Ascending aorta (tissue), 2 donors: ENCODE measurements around the gene ARHGAP26. TPM values are rescaled to one million over a fixed set of nuclear protein-coding genes. Genes with fewer than 3 reads are reported as not detected.

ENCODE experiments used
- DNase-seq, 2 donors: peaks; one replicate each; pipeline ENCODE4 v3.0.0-alpha.2; 2019; ENCODE audit warnings: low spot score in 2 of 2
- H3K27ac ChIP-seq, 2 donors: fragments of 200-600 bp; sonication (generic); one replicate each; pipeline ENCODE4 v1.5.1; 2016 to 2017; ENCODE audit warnings: mild to moderate bottlenecking in 1 of 2
- H3K27me3 ChIP-seq: fragments of 200-600 bp; sonication (generic); one replicate; pipeline ENCODE4 v1.5.1; 2017
- H3K36me3 ChIP-seq, 2 donors: fragments of 200-600 bp; sonication (generic); one replicate each; pipeline ENCODE4 v1.5.1; 2016
- H3K4me1 ChIP-seq, 2 donors: fragments of 200-600 bp; sonication (generic); one replicate each; pipeline ENCODE4 v1.5.1; 2016 to 2017; ENCODE audit warnings: mild to moderate bottlenecking in 1 of 2
- H3K4me3 ChIP-seq, 2 donors: fragments of 200-600 bp; sonication (generic); one replicate each; pipeline ENCODE4 v1.5.1; 2016 to 2017; ENCODE audit warnings: mild to moderate bottlenecking in 1 of 2
- H3K9me3 ChIP-seq, 2 donors: fragments of 200-600 bp; sonication (generic); one replicate each; pipeline ENCODE4 v1.5.1; 2016
- intact Hi-C: fragments of 100-400 bp; cut with DNase I; formaldehyde crosslinking; loops from one replicate; pipeline ENCODE4 v1.15.1; 2023
- total RNA-seq: library from RNA; depleted of rRNA; stranded (reverse); fragments of >200 nt; gene quantifications from one replicate; pipeline ENCODE4 v1.1.0, GENCODE V29; 2016
- TF ChIP-seq, protein P1 (sequence below), 3 experiments: fragments of 200-600 bp in 2 of 3; fragments of 450-650 bp in 1 of 3; sonication (generic) in 2 of 3; IDR thresholded peaks; one replicate each; pipeline ENCODE4 v1.5.1; 2016 to 2019; ENCODE audit warnings: antibody characterized with exemption in 3 of 3, mild to moderate bottlenecking in 1 of 3, moderate library complexity in 1 of 3

ARHGAP26 gene
- total RNA-seq, 1 donor from 2014 or later = 34.9 TPM

DNA sequence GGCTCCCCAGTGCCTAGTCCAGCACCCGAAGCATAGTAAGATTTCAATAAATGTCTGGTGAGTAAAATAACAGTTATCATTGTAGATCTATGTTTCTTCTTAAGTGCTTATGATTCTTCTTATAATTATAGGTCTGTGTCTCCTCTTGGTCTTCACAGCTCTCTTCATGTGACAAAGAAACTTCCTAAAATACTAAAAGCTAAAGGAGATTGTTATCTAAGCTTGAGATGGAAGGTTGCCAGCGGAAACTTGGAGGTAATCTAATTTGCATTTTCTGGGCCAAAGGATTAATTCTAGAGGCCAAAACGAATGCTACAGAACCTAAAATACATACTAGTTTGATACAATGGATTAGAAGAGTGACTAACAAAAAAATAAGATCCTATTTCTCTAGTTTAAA lies 13.6 kb upstream of the ARHGAP26 start:
- Histone ChIP-seq H3K4me1 (peaks cover 16 to 30% of the 10 kb centered on the region in 2 donors), H3K9me3 (no peaks in the 10 kb centered on the region), H3K4me3 (no peak overlapping the region), H3K27me3 (no peaks in the 10 kb centered on the region), H3K27ac (no peak overlapping the region), H3K36me3 (no peaks in the 10 kb centered on the region)
- intact Hi-C loops = no loop called here
- TF ChIP-seq, protein P1, sequence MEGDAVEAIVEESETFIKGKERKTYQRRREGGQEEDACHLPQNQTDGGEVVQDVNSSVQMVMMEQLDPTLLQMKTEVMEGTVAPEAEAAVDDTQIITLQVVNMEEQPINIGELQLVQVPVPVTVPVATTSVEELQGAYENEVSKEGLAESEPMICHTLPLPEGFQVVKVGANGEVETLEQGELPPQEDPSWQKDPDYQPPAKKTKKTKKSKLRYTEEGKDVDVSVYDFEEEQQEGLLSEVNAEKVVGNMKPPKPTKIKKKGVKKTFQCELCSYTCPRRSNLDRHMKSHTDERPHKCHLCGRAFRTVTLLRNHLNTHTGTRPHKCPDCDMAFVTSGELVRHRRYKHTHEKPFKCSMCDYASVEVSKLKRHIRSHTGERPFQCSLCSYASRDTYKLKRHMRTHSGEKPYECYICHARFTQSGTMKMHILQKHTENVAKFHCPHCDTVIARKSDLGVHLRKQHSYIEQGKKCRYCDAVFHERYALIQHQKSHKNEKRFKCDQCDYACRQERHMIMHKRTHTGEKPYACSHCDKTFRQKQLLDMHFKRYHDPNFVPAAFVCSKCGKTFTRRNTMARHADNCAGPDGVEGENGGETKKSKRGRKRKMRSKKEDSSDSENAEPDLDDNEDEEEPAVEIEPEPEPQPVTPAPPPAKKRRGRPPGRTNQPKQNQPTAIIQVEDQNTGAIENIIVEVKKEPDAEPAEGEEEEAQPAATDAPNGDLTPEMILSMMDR (IDR thresholded peaks at IDR 0.05) = no peak
- DNase-seq = no peak

DNA sequence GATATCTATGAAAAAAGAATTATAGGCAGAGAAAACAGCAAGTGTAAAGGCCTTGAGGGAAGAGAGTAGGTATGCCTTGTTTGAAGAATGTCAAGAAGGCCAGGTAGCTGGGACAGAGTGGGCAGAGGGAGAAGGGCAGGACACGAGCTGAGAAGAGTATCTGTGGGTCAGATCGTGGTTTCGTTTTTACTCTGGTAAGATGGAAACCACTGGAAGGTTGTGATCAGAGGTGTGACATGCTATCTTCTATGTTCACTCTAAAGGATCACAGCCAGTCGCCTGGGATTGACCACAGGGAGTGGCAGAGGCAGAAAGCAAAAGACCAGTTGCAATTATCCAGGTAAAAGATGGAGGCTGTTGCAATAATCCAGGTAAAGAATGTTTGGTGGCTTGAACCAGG lies 12.6 kb upstream of the ARHGAP26 start:
- TF ChIP-seq, protein P1 (IDR thresholded peaks at IDR 0.05) = no peak
- H3K4me3 ChIP-seq = no peak overlapping the region

DNA sequence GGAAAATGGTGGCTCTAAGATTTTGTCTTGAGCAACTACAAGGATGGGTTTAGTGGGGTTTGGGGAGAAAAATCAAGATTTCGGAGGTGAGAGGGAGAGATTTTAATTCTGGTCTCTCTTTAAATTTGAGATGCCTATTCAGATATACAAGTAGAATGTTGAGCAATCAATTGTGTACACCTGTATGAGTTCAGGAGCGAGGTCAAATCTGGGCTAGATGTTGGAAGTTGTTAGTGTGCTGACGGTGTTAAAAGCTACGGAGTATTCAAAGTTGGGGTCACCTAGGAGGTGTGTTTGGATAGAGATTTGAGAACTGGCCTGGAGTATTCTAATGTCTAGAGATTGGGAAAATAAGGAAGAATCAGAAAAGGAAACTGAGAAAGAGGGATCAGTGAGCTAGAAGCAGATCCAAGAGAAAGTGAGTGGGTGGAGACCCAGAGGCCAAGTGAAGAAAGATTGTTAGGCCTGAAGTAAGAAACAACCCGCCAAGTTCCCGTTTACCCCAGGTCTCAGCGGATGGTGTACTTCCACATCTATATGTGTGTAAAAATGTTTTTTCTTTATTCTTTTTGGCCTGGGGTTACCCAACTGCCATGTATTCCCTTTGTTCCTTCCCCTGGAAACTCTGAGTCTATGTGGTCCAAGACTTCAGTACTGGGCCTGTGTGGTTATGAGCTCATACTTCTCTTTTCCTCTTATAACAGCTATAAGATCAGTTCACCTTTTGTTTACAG lies 11.9 kb upstream of the ARHGAP26 start:
- no peak for DNase-seq
- intact Hi-C loops = no loop called here

More for the DNA sequence above, 12.6 kb upstream of the ARHGAP26 start:
- DNase-seq = no peak
- H3K4me1 ChIP-seq = peaks cover 10 to 20% of the 10 kb centered on the region in 2 donors
- no peaks in the 10 kb centered on the region for H3K36me3 ChIP-seq
- no peak overlapping the region for H3K27ac ChIP-seq
- no peaks in the 10 kb centered on the region for H3K27me3 ChIP-seq
- intact Hi-C loops = no loop called here
- H3K9me3 ChIP-seq = no peaks in the 10 kb centered on the region

DNA sequence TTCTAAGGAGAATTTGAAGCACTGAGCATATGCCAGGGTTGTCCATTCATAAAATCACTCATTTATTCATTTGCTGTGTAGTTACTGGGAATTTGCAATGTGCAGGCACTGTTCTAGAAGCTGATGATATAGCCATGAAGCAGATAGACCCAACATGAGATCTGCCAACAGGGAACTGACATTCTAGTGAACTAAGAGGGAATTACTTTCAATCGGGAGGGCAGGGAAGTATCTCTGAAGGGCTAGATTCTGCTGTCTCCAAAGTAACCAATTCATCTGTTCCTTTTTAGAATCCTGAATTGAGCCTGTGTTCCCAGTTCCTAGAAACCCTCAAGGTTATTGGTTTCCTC lies 11.4 kb upstream of the ARHGAP26 start:
- H3K4me3 ChIP-seq = no peak overlapping the region
- DNase-seq = no peak
- H3K9me3 ChIP-seq = no peaks in the 10 kb centered on the region
- H3K4me1 ChIP-seq = peaks cover 5 to 10% of the 10 kb centered on the region in 2 donors
- no peaks in the 10 kb centered on the region for H3K36me3 ChIP-seq
- no peak overlapping the region for H3K27ac ChIP-seq
- intact Hi-C loops = no loop called here
- TF ChIP-seq, protein P1 (IDR thresholded peaks at IDR 0.05) = no peak
- no peaks in the 10 kb centered on the region for H3K27me3 ChIP-seq

More for the DNA sequence above, 11.9 kb upstream of the ARHGAP26 start:
- H3K4me1 ChIP-seq = peaks cover 8 to 15% of the 10 kb centered on the region in 2 donors
- no peaks in the 10 kb centered on the region for H3K27me3 ChIP-seq
- no peak overlapping the region for H3K27ac ChIP-seq
- H3K4me3 ChIP-seq = no peak overlapping the region
- no peaks in the 10 kb centered on the region for H3K9me3 ChIP-seq
- TF ChIP-seq, protein P1 (IDR thresholded peaks at IDR 0.05) = no peak
- no peaks in the 10 kb centered on the region for H3K36me3 ChIP-seq

DNA sequence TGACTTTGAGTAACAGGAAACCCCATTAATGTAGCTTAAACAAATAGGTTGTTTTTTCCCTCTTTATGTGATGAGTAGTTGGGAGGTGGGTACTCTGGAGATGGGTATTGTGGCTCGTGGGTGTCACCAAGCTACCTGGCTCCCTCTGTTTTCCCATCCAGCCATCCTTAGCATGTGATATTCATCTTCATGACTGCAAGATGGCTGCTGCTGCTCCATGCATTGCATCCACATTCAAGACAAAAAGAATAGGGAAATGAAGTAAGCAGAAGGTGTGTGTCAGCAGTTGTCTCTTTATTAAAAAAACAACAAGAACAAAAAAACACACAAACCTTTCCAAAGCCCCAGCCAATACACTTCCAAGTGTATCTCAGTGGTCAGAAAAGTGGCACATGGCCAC lies 6.5 kb upstream of the ARHGAP26 start:
- Histone ChIP-seq H3K4me3 (no peak overlapping the region), H3K36me3 (no peaks in the 10 kb centered on the region), H3K27me3 (no peaks in the 10 kb centered on the region), H3K27ac (no peak overlapping the region), H3K9me3 (no peaks in the 10 kb centered on the region), H3K4me1 (no peaks in the 10 kb centered on the region)
- DNase-seq = no peak
- intact Hi-C loops = no loop called here
- TF ChIP-seq, protein P1 (IDR thresholded peaks at IDR 0.05) = no peak
